Common myeloid progenitor, CD34-positive (primary cell): ENCODE measurements around the gene SEMA3C.

Experiments
- CTCF ChIA-PET: fragments of 350-600 bp; sonication (Branson Sonifier 250); formaldehyde crosslinking; loops from one replicate; lab custom pipeline; 2021; ENCODE audit warnings: antibody characterized with exemption; lab: Charles Lee
- POLR2A ChIA-PET: fragments of 350-600 bp; sonication (Branson Sonifier 250); formaldehyde crosslinking; loops from one replicate; lab custom pipeline; 2021; ENCODE audit warnings: antibody characterized with exemption; lab: Charles Lee
- DNase-seq, 3 donors: peaks; one replicate each; pipeline versions ENCODE4 v3.0.0 to v3.0.0-alpha.2; 2013
- H3K27ac ChIP-seq, 2 experiments: 1 replicate in 1 of 2; 2 replicates in 1 of 2; pipeline ENCODE4 v1.7.0; 2013; ENCODE audit warnings: inconsistent platforms in 2 of 2, low read length in 2 of 2, mild to moderate bottlenecking in 2 of 2, low read depth in 1 of 2, moderate library complexity in 1 of 2; ENCODE audit not compliant: severe bottlenecking in 2 of 2, insufficient read depth in 1 of 2, poor library complexity in 1 of 2
- H3K27me3 ChIP-seq, 5 experiments: replicated peaks in 2 of 5; 1 replicate in 3 of 5; 2 replicates in 2 of 5; pipeline versions ENCODE4 v1.6.1 to v1.7.0; 2013; ENCODE audit warnings: low read length in 4 of 5, mild to moderate bottlenecking in 2 of 5, moderate library complexity in 2 of 5, inconsistent platforms in 1 of 5; ENCODE audit not compliant: insufficient read depth in 5 of 5, control insufficient read depth in 4 of 5
- H3K36me3 ChIP-seq, 4 experiments: 1 replicate in 2 of 4; 2 replicates in 2 of 4; pipeline versions ENCODE4 v1.6.1 to v1.7.0; 2013; ENCODE audit warnings: low read length in 3 of 4, control low read depth in 1 of 4, mild to moderate bottlenecking in 1 of 4; ENCODE audit not compliant: control insufficient read depth in 4 of 4, insufficient read depth in 4 of 4
- H3K4me1 ChIP-seq, 4 experiments: 1 replicate in 3 of 4; 2 replicates in 1 of 4; pipeline versions ENCODE4 v1.6.1 to v1.7.1; 2013; ENCODE audit warnings: low read length in 3 of 4, mild to moderate bottlenecking in 3 of 4, control low read depth in 1 of 4, inconsistent platforms in 1 of 4, moderate library complexity in 1 of 4; ENCODE audit not compliant: control insufficient read depth in 4 of 4, insufficient read depth in 4 of 4; ENCODE audit errors: control extremely low read depth in 1 of 4
- H3K4me3 ChIP-seq, 7 experiments: 1 replicate in 4 of 7; 2 replicates in 3 of 7; pipeline versions ENCODE4 v1.5.1 to v1.7.0; 2013; ENCODE audit warnings: mild to moderate bottlenecking in 7 of 7, low read length in 6 of 7, moderate library complexity in 6 of 7, inconsistent platforms in 2 of 7, low read depth in 2 of 7, control low read depth in 1 of 7; ENCODE audit not compliant: insufficient read depth in 4 of 7, control insufficient read depth in 1 of 7; ENCODE audit errors: extremely low read depth in 1 of 7
- H3K9me3 ChIP-seq, 5 experiments: 1 replicate in 4 of 5; 2 replicates in 1 of 5; pipeline versions ENCODE4 v1.6.1 to v1.7.1; 2013; ENCODE audit warnings: low read length in 4 of 5, mild to moderate bottlenecking in 2 of 5, inconsistent platforms in 1 of 5, low read depth in 1 of 5, moderate library complexity in 1 of 5; ENCODE audit not compliant: control insufficient read depth in 4 of 5, insufficient read depth in 2 of 5; ENCODE audit errors: control extremely low read depth in 1 of 5
- WGBS: methylation state at CpG from one replicate; pipeline ENCODE4 v1.1.5; 2013; ENCODE audit not compliant: insufficient coverage; 5-methylcytosine and 5-hydroxymethylcytosine counted together

Gene SEMA3C

GRCh38 chr7:80843018-80843677, 75.7 kb downstream of the SEMA3C start:
- Histone ChIP-seq H3K4me3 (no peak overlapping the region), H3K9me3 (no peaks in the 10 kb centered on the region), H3K4me1 (no peaks in the 10 kb centered on the region), H3K27ac (no peak overlapping the region), H3K36me3 (no peaks in the 10 kb centered on the region), H3K27me3 (no peaks in the 10 kb centered on the region)
- DNase-seq: no peak
- no CpG with 5 or more reads among the region's 2 CpGs for WGBS
- POLR2A ChIA-PET: no interaction called here
- CTCF ChIA-PET: no interaction called here

GRCh38 chr7:80842022-80842790, 76.6 kb downstream of the SEMA3C start:
- DNase-seq: no peak
- WGBS: 90% methylated on average over 2 of the region's 4 CpGs
- H3K27ac ChIP-seq: no peak overlapping the region
- no peaks in the 10 kb centered on the region for H3K9me3 ChIP-seq
- H3K4me1 ChIP-seq: no peaks in the 10 kb centered on the region
- no peak overlapping the region for H3K4me3 ChIP-seq
- H3K36me3 ChIP-seq: no peaks in the 10 kb centered on the region
- CTCF ChIA-PET: no interaction called here
- no peaks in the 10 kb centered on the region for H3K27me3 ChIP-seq
- POLR2A ChIA-PET: no interaction called here

GRCh38 chr7:80841423-80841955, 77.4 kb downstream of the SEMA3C start:
- no peak for DNase-seq
- Histone ChIP-seq H3K4me1 (no peaks in the 10 kb centered on the region), H3K36me3 (no peaks in the 10 kb centered on the region), H3K9me3 (no peaks in the 10 kb centered on the region), H3K27ac (no peak overlapping the region), H3K4me3 (no peak overlapping the region), H3K27me3 (no peaks in the 10 kb centered on the region)
- POLR2A ChIA-PET: no interaction called here
- CTCF ChIA-PET: no interaction called here

DNA sequence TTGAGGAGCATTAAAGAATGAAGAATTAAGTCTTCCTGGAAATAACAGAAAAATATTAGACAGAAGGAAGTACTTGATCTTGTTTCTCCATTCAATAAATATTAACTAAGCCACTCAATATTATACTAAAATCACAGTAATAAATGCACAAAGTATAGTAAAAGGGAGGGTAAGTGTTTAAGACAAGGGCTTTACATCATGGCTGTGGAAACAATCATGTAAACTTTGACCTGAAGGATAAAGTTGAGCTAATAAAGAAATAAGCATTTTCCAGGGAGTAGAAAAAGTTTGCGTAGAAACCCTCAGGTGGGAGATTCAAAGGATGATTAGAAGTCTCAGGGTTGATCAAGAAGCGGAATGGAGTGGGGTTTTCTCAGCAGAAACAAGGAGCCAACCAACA, 78.2 kb downstream of the SEMA3C start:
- no peak overlapping the region for H3K27ac ChIP-seq
- 100% methylated on average over 2 of the region's 2 CpGs for WGBS
- no peaks in the 10 kb centered on the region for H3K27me3 ChIP-seq
- H3K4me3 ChIP-seq: no peak overlapping the region
- no peaks in the 10 kb centered on the region for H3K36me3 ChIP-seq
- POLR2A ChIA-PET: no interaction called here
- DNase-seq: no peak
- no peaks in the 10 kb centered on the region for H3K9me3 ChIP-seq
- H3K4me1 ChIP-seq: no peaks in the 10 kb centered on the region
- CTCF ChIA-PET: interaction anchor here (0.6 kb wide), 1 partner anchor 107 kb away, joined by 7 read pairs; no protein-coding TSS in a partner anchor

DNA sequence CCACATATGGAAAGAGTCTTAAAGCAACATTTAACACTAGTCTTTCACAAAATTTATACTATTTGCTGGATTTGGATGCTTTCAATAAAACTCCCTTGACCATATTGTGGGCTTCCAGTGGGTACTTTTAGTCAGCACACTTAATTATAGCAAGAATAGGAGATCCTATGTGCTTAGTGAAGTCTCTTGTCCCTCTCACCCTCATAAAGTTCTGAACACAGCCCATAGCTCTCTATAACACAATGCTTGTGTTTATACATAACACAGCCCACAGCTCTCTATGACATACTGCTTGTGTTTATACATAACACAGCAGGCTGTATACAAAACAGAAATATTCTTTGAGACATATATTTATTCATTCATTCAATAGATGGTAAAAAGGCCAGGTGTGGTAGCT, 79.0 kb downstream of the SEMA3C start:
- ChIA-PET POLR2A (no interaction called here), CTCF (no interaction called here)
- Histone ChIP-seq H3K36me3 (no peaks in the 10 kb centered on the region), H3K27ac (no peak overlapping the region), H3K27me3 (no peaks in the 10 kb centered on the region), H3K4me1 (no peaks in the 10 kb centered on the region), H3K9me3 (no peaks in the 10 kb centered on the region), H3K4me3 (no peak overlapping the region)
- DNase-seq: no peak

DNA sequence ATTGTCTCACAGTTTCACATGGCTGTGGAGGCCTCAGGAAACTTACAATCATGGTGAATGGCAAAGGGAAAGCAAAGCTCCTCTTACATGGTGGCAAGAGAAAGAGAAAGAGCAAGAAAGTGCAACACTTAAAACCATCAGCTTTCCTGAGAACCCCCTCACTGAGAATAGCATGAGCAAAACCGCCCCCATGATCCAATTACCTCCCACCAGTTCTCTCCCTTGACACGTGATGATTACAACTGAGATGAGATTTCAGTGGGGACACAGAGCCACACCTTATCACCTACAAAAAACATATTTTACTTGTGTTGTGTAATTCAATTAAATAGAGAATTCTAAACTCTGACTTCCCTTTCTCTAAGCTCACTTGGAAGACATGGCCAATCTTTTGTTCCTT, 80.2 kb downstream of the SEMA3C start:
- WGBS: no CpG with 5 or more reads among the region's 2 CpGs
- no peak overlapping the region for H3K27ac ChIP-seq
- ChIA-PET POLR2A (no interaction called here), CTCF (no interaction called here)
- H3K4me3 ChIP-seq: no peak overlapping the region
- no peaks in the 10 kb centered on the region for H3K36me3 ChIP-seq
- no peaks in the 10 kb centered on the region for H3K9me3 ChIP-seq
- no peak for DNase-seq
- no peaks in the 10 kb centered on the region for H3K27me3 ChIP-seq
- no peaks in the 10 kb centered on the region for H3K4me1 ChIP-seq

DNA sequence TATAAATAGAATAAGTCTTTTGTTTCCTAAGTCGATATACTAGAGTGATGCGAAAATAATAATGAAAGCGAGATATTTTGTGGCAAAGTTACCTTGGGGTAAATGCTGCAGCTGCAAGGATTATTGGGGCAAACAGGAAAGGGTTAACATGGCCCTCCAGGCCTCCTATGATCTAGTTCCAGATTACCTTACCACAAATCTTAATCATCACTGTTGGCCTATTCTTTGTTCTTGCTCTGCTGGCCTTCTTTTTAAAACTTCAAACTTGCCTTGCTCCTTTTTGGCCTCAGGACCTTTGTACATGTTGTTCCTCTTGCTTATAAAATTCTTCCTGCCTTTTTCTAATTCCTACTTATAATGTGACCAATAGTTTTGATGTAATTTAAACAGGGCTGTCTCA, 81.5 kb downstream of the SEMA3C start:
- H3K9me3 ChIP-seq: no peaks in the 10 kb centered on the region
- no peaks in the 10 kb centered on the region for H3K27me3 ChIP-seq
- ChIA-PET CTCF (no interaction called here), POLR2A (no interaction called here)
- no peak for DNase-seq
- H3K36me3 ChIP-seq: no peaks in the 10 kb centered on the region
- no CpG with 5 or more reads among the region's 3 CpGs for WGBS
- H3K27ac ChIP-seq: no peak overlapping the region
- H3K4me3 ChIP-seq: no peak overlapping the region
- no peaks in the 10 kb centered on the region for H3K4me1 ChIP-seq
